Breast epithelium (tissue), 4 donors: ENCODE results near the gene TMEM132D. TPM values are rescaled to one million over a fixed set of nuclear protein-coding genes. Genes with fewer than 3 reads are reported as not detected.

Experiments
- DNase-seq, 2 donors: peaks; one replicate each; pipeline ENCODE4 v3.0.0-alpha.2; 2019; ENCODE audit warnings: low spot score in 2 of 2
- H3K27ac ChIP-seq, 2 donors: fragments of 200-600 bp; sonication (generic) in 1 of 2; one replicate each; pipeline ENCODE4 v1.5.1; 2016 to 2019; ENCODE audit warnings: mild to moderate bottlenecking in 1 of 2
- H3K27me3 ChIP-seq, 2 donors: fragments of 200-600 bp; sonication (generic) in 1 of 2; one replicate each; pipeline versions ENCODE4 v1.5.1 to v1.6.0; 2017 to 2019; ENCODE audit warnings: control low read depth in 1 of 2, mild to moderate bottlenecking in 1 of 2
- H3K36me3 ChIP-seq: fragments of 200-600 bp; one replicate; pipeline ENCODE4 v1.5.1; 2019
- H3K4me1 ChIP-seq, 2 donors: fragments of 200-600 bp; sonication (generic); one replicate each; pipeline ENCODE4 v1.5.1; 2016 to 2019; ENCODE audit warnings: control low read depth in 1 of 2
- H3K4me3 ChIP-seq, 3 donors: fragments of 200-600 bp; sonication (generic); 1 replicate in 2 of 3; 2 replicates in 1 of 3; pipeline ENCODE4 v1.5.1; 2016 to 2019; ENCODE audit warnings: mild to moderate bottlenecking in 3 of 3, moderate library complexity in 2 of 3
- H3K9me3 ChIP-seq, 2 donors: fragments of 200-600 bp; sonication (generic) in 1 of 2; one replicate each; pipeline ENCODE4 v1.5.1; 2016 to 2019; ENCODE audit warnings: control low read depth in 1 of 2
- CTCF ChIP-seq, 3 donors: fragments of 450-650 bp; IDR thresholded peaks; one replicate each; pipeline ENCODE4 v1.5.1; 2016 to 2017; ENCODE audit warnings: antibody characterized with exemption in 3 of 3, mild to moderate bottlenecking in 3 of 3, moderate library complexity in 3 of 3
- POLR2A ChIP-seq: fragments of 450-650 bp; IDR thresholded peaks from one replicate; pipeline ENCODE4 v1.6.1; 2016; ENCODE audit warnings: antibody characterized with exemption, mild to moderate bottlenecking, moderate library complexity
- POLR2AphosphoS5 ChIP-seq, 3 donors: sonication (generic); formaldehyde crosslinking; IDR thresholded peaks; one replicate each; pipeline ENCODE4 v1.6.1; 2017; ENCODE audit warnings: antibody characterized with exemption in 3 of 3
- intact Hi-C: fragments of 100-400 bp; cut with DNase I; formaldehyde crosslinking; loops from one replicate; pipeline ENCODE4 v1.15.1; 2023; ENCODE audit warnings: low total_unique reads
- total RNA-seq, 3 donors: library from RNA; depleted of rRNA; stranded (reverse); fragments of >200 nt; gene quantifications; one replicate each; pipeline ENCODE4 v1.1.0, GENCODE V29; 2016

Gene TMEM132D
- total RNA-seq, 3 donors from 2014 or later: not detected

GRCh38 chr12:129534966-129535750 lies 368.7 kb downstream of the TMEM132D start:
- intact Hi-C loops: no loop called here
- Histone ChIP-seq H3K27me3 (peaks cover 0 to 4% of the 10 kb centered on the region in 2 donors), H3K4me3 (no peak overlapping the region), H3K27ac (no peak overlapping the region), H3K4me1 (no peaks in the 10 kb centered on the region), H3K36me3 (no peaks in the 10 kb centered on the region), H3K9me3 (peaks cover 0 to 5% of the 10 kb centered on the region in 2 donors)
- TF ChIP-seq POLR2AphosphoS5 (IDR thresholded peaks at IDR 0.05): no peak
- TF ChIP-seq POLR2A: no peak
- no peak for TF ChIP-seq CTCF (IDR thresholded peaks at IDR 0.05)
- no peak for DNase-seq

GRCh38 chr12:129532707-129533499 lies 370.9 kb downstream of the TMEM132D start:
- no peak for DNase-seq
- Histone ChIP-seq H3K27me3 (peaks cover 0 to 4% of the 10 kb centered on the region in 2 donors), H3K9me3 (no peaks in the 10 kb centered on the region), H3K4me1 (no peaks in the 10 kb centered on the region), H3K27ac (no peak overlapping the region), H3K36me3 (no peaks in the 10 kb centered on the region), H3K4me3 (no peak overlapping the region)
- intact Hi-C loops: no loop called here
- TF ChIP-seq CTCF (IDR thresholded peaks at IDR 0.05): no peak
- no peak for TF ChIP-seq POLR2A
- no peak for TF ChIP-seq POLR2AphosphoS5 (IDR thresholded peaks at IDR 0.05)

GRCh38 chr12:129532082-129532481 lies 371.7 kb downstream of the TMEM132D start:
- no peaks in the 10 kb centered on the region for H3K4me1 ChIP-seq
- peaks cover 0 to 4% of the 10 kb centered on the region in 2 donors for H3K27me3 ChIP-seq
- H3K36me3 ChIP-seq: no peaks in the 10 kb centered on the region
- no peak for DNase-seq
- H3K27ac ChIP-seq: no peak overlapping the region
- no peaks in the 10 kb centered on the region for H3K9me3 ChIP-seq
- no peak overlapping the region for H3K4me3 ChIP-seq
- intact Hi-C loops: no loop called here
- TF ChIP-seq POLR2AphosphoS5 (IDR thresholded peaks at IDR 0.05) (no peak), POLR2A (no peak), CTCF (IDR thresholded peaks at IDR 0.05) (no peak)

GRCh38 chr12:129530984-129531383 lies 372.8 kb downstream of the TMEM132D start:
- TF ChIP-seq POLR2A: no peak
- intact Hi-C loops: no loop called here
- H3K4me3 ChIP-seq: no peak overlapping the region
- H3K27ac ChIP-seq: no peak overlapping the region
- H3K9me3 ChIP-seq: no peaks in the 10 kb centered on the region
- H3K27me3 ChIP-seq: peaks cover 0 to 4% of the 10 kb centered on the region in 2 donors
- no peaks in the 10 kb centered on the region for H3K4me1 ChIP-seq
- DNase-seq: no peak
- H3K36me3 ChIP-seq: no peaks in the 10 kb centered on the region

GRCh38 chr12:129530517-129530916 lies 373.3 kb downstream of the TMEM132D start:
- intact Hi-C loops: no loop called here
- Histone ChIP-seq H3K4me1 (no peaks in the 10 kb centered on the region), H3K36me3 (no peaks in the 10 kb centered on the region), H3K27ac (no peak overlapping the region), H3K9me3 (no peaks in the 10 kb centered on the region), H3K4me3 (no peak overlapping the region), H3K27me3 (peaks cover 0 to 4% of the 10 kb centered on the region in 2 donors)
- no peak for TF ChIP-seq POLR2AphosphoS5 (IDR thresholded peaks at IDR 0.05)
- DNase-seq: no peak

- no peaks in the 10 kb centered on the region for H3K4me1 ChIP-seq
- H3K9me3 ChIP-seq: no peaks in the 10 kb centered on the region
- H3K36me3 ChIP-seq: no peaks in the 10 kb centered on the region
- peaks cover 0 to under 1% of the 10 kb centered on the region in 2 donors for H3K27me3 ChIP-seq
- intact Hi-C loops: no loop called here
- TF ChIP-seq POLR2AphosphoS5 (IDR thresholded peaks at IDR 0.05): no peak
- no peak for TF ChIP-seq CTCF (IDR thresholded peaks at IDR 0.05)
- no peak for TF ChIP-seq POLR2A
- no peak overlapping the region for H3K27ac ChIP-seq
- H3K4me3 ChIP-seq: no peak overlapping the region
- DNase-seq: no peak
These were observed 376.3 kb downstream of the TMEM132D start for GRCh38 chr12:129527506-129527905.
